Neural cell (in vitro differentiated cells): Measurements from ENCODE around the gene TSKU. TPM values are rescaled to one million over a fixed set of nuclear protein-coding genes. Genes with fewer than 3 reads are reported as not detected.

Experiments used
- H2AFZ ChIP-seq: fragments of 200-600, 300-800 bp; sonication (generic), shearing (Covaris generic); 2 replicates; pipeline ENCODE4 v1.6.0; 2014; ENCODE audit warnings: low read depth, mild to moderate bottlenecking, antibody characterized with exemption, low read length, moderate library complexity
- H3F3A ChIP-seq: fragments of 200-600 bp; shearing (Covaris generic); 2 replicates; pipeline ENCODE4 v1.6.1; 2016; ENCODE audit warnings: mild to moderate bottlenecking, moderate library complexity, mixed read lengths, antibody characterized with exemption, low read length; ENCODE audit not compliant: insufficient read depth, poor library complexity, severe bottlenecking
- H3K27ac ChIP-seq: fragments of 200-600, 300-800 bp; sonication (generic), shearing (Covaris generic); 2 replicates; pipeline ENCODE4 v1.5.1; 2014; ENCODE audit warnings: mild to moderate bottlenecking, low read length, moderate library complexity
- H3K27me3 ChIP-seq: fragments of 300-800, 200-600 bp; sonication (generic), shearing (Covaris generic); 2 replicates; pipeline ENCODE4 v1.6.0; 2014; ENCODE audit warnings: mild to moderate bottlenecking, low read depth, low read length, moderate library complexity; ENCODE audit not compliant: insufficient read depth
- H3K36me3 ChIP-seq: fragments of 300-800, 200-600 bp; sonication (generic), shearing (Covaris generic); 2 replicates; pipeline ENCODE4 v1.5.1; 2014; ENCODE audit warnings: mild to moderate bottlenecking, antibody characterized with exemption, low read length, moderate library complexity; ENCODE audit not compliant: insufficient read depth
- H3K4me2 ChIP-seq: fragments of 300-800, 200-600 bp; sonication (generic), shearing (Covaris generic); 2 replicates; pipeline ENCODE4 v1.6.0; 2014; ENCODE audit warnings: mild to moderate bottlenecking, low read length
- H3K4me3 ChIP-seq: fragments of 300-800, 200-600 bp; sonication (generic), shearing (Covaris generic); 2 replicates; pipeline ENCODE4 v1.5.1; 2014; ENCODE audit warnings: mild to moderate bottlenecking, low read length, moderate library complexity
- H3K79me2 ChIP-seq: fragments of 200-600 bp; shearing (Covaris generic); replicated peaks from 2 replicates; pipeline ENCODE4 v1.6.0; 2014; ENCODE audit warnings: mild to moderate bottlenecking, low read length, moderate library complexity; ENCODE audit not compliant: insufficient read depth
- H3K9ac ChIP-seq: fragments of 300-800, 200-600 bp; sonication (generic), shearing (Covaris generic); 2 replicates; pipeline ENCODE4 v1.6.1; 2016; ENCODE audit warnings: mild to moderate bottlenecking, low read length, mixed read lengths
- H3K9me2 ChIP-seq: fragments of 200-600 bp; shearing (Covaris generic); 2 replicates; pipeline ENCODE4 v1.6.1; 2016; ENCODE audit warnings: mild to moderate bottlenecking, low read length, mixed read lengths; ENCODE audit not compliant: insufficient read depth
- H3K9me3 ChIP-seq: fragments of 200-600, 300-800 bp; sonication (generic), shearing (Covaris generic); 2 replicates; pipeline ENCODE4 v1.6.1; 2016; ENCODE audit warnings: mild to moderate bottlenecking, mixed run types, low read length, moderate library complexity, mixed read lengths
- H4K20me1 ChIP-seq: fragments of 200-600 bp; shearing (Covaris generic); 2 replicates; pipeline ENCODE4 v1.6.1; 2016; ENCODE audit warnings: mild to moderate bottlenecking, mixed run types; ENCODE audit not compliant: insufficient read depth
- CTCF ChIP-seq: fragments of 450-650 bp; IDR thresholded peaks from 2 replicates; pipeline ENCODE4 v1.5.1; 2014; ENCODE audit warnings: antibody characterized with exemption, mild to moderate bottlenecking, moderate library complexity; ENCODE audit not compliant: poor library complexity, severe bottlenecking
- EP300 ChIP-seq: fragments of 450-650 bp; conservative IDR thresholded peaks from 2 replicates; pipeline ENCODE4 v1.6.1; 2014; ENCODE audit warnings: antibody characterized with exemption, mild to moderate bottlenecking, moderate library complexity; ENCODE audit not compliant: poor library complexity, severe bottlenecking
- EZH2 ChIP-seq: fragments of 200-600, 300-800 bp; shearing (Covaris generic), sonication (generic); IDR thresholded peaks from 2 replicates; pipeline ENCODE4 v1.6.1; 2014; ENCODE audit warnings: antibody characterized with exemption, low read length, borderline replicate concordance, mild to moderate bottlenecking; ENCODE audit not compliant: insufficient read depth, poor library complexity, severe bottlenecking
- MXI1 ChIP-seq: fragments of 450-650 bp; conservative IDR thresholded peaks from 2 replicates; pipeline ENCODE4 v1.6.1; 2014; ENCODE audit warnings: antibody characterized with exemption, mild to moderate bottlenecking; ENCODE audit not compliant: poor library complexity, severe bottlenecking
- POLR2AphosphoS5 ChIP-seq: IDR thresholded peaks from 2 replicates; pipeline ENCODE4 v1.6.1; 2012
- RAD21 ChIP-seq: fragments of 450-650 bp; conservative IDR thresholded peaks from 2 replicates; pipeline ENCODE4 v1.6.1; 2014; ENCODE audit warnings: antibody characterized with exemption, mild to moderate bottlenecking, moderate library complexity
- REST ChIP-seq: IDR thresholded peaks from 2 replicates; pipeline ENCODE4 v1.6.1; 2012; ENCODE audit warnings: borderline replicate concordance
- SMC3 ChIP-seq: fragments of 450-650 bp; conservative IDR thresholded peaks from 2 replicates; pipeline ENCODE4 v1.6.1; 2014; ENCODE audit warnings: antibody characterized with exemption, mild to moderate bottlenecking, moderate library complexity; ENCODE audit not compliant: poor library complexity
- TAF1 ChIP-seq: IDR thresholded peaks from 2 replicates; pipeline ENCODE4 v1.6.1; 2012; ENCODE audit warnings: low read depth
- polyA plus RNA-seq: library from polyadenylated mRNA; depleted of rRNA; stranded (reverse); fragments of >200 nt; gene quantifications from 2 replicates; pipeline ENCODE4 v1.2.3, GENCODE V29; 2014

Gene TSKU
- polyA plus RNA-seq, 1 donor from 2014 or later, result 3.5 TPM

- TF ChIP-seq EP300 (no peak), TAF1 (no peak), EZH2 (no peak), POLR2AphosphoS5 (no peak), RAD21 (no peak), SMC3 (no peak), CTCF (no peak), REST (no peak), MXI1 (no peak)
- H4K20me1 ChIP-seq, result no peaks in the 10 kb centered on the region
- H3K9ac ChIP-seq, result no peak overlapping the region
- no peaks in the 10 kb centered on the region for H3K9me3 ChIP-seq
- no peaks in the 10 kb centered on the region for H3K79me2 ChIP-seq
- no peak overlapping the region for H3K4me2 ChIP-seq
- H3K36me3 ChIP-seq, result no peaks in the 10 kb centered on the region
- H3K27me3 ChIP-seq, result no peaks in the 10 kb centered on the region
- H2AFZ ChIP-seq, result no peak overlapping the region
- no peaks in the 10 kb centered on the region for H3K9me2 ChIP-seq
- no peak overlapping the region for H3K4me3 ChIP-seq
- no peak overlapping the region for H3K27ac ChIP-seq
- H3F3A ChIP-seq, result no peaks in the 10 kb centered on the region
Observed at GRCh38 chr11:76806131-76806530, 23.0 kb downstream of the TSKU start.

- H3K4me2 ChIP-seq, result no peak overlapping the region
Observed at GRCh38 chr11:76806608-76807205, 23.6 kb downstream of the TSKU start.

More at GRCh38 chr11:76806608-76807205, 23.6 kb downstream of the TSKU start:
- Histone ChIP-seq H3K27ac (no peak overlapping the region), H3K27me3 (no peaks in the 10 kb centered on the region), H3K9me2 (no peaks in the 10 kb centered on the region), H3K36me3 (no peaks in the 10 kb centered on the region), H2AFZ (no peak overlapping the region), H4K20me1 (no peaks in the 10 kb centered on the region), H3K9me3 (no peaks in the 10 kb centered on the region), H3K9ac (no peak overlapping the region), H3K79me2 (no peaks in the 10 kb centered on the region), H3K4me3 (no peak overlapping the region), H3F3A (no peaks in the 10 kb centered on the region)
- TF ChIP-seq SMC3 (no peak), CTCF (no peak), EZH2 (no peak), RAD21 (no peak), EP300 (no peak), MXI1 (no peak), REST (no peak), TAF1 (no peak), POLR2AphosphoS5 (no peak)
